ENCODE measurements around the gene LINC01488.

LINC01488 gene

GRCh38 chr11:69465236-69466000, 16.0 kb upstream of the LINC01488 start:
- DNase-seq: no peak

GRCh38 chr11:69466039-69466438, 15.4 kb upstream of the LINC01488 start:
- no peak for DNase-seq

- DNase-seq: no peak
These were observed 14.3 kb upstream of the LINC01488 start for GRCh38 chr11:69467196-69467595.

- DNase-seq: no peak
These were observed 13.8 kb upstream of the LINC01488 start for GRCh38 chr11:69467646-69468045.

- no peak for DNase-seq
These were observed 13.2 kb upstream of the LINC01488 start for GRCh38 chr11:69468221-69468620.

GRCh38 chr11:69468911-69469885, 12.3 kb upstream of the LINC01488 start:
- no peak for DNase-seq

- no peak for DNase-seq
These were observed 11.2 kb upstream of the LINC01488 start for GRCh38 chr11:69470301-69470700.

- no peak for DNase-seq
These were observed 10.4 kb upstream of the LINC01488 start for GRCh38 chr11:69470793-69471728.

GRCh38 chr11:69471729-69472540, 9.5 kb upstream of the LINC01488 start:
- no peak for DNase-seq

GRCh38 chr11:69472541-69473275, 8.8 kb upstream of the LINC01488 start:
- no peak for DNase-seq

GRCh38 chr11:69473276-69473845, 8.1 kb upstream of the LINC01488 start:
- no peak for DNase-seq

GRCh38 chr11:69474736-69475135, 6.7 kb upstream of the LINC01488 start:
- no peak for DNase-seq

- DNase-seq: no peak
These were observed 6.2 kb upstream of the LINC01488 start for GRCh38 chr11:69475141-69475865.

- DNase-seq: no peak
These were observed 5.5 kb upstream of the LINC01488 start for GRCh38 chr11:69475866-69476471.

- no peak for DNase-seq
These were observed 4.9 kb upstream of the LINC01488 start for GRCh38 chr11:69476509-69476961.

- DNase-seq: no peak
These were observed 4.4 kb upstream of the LINC01488 start for GRCh38 chr11:69477086-69477485.

GRCh38 chr11:69479591-69480271, 1.7 kb upstream of the LINC01488 start:
- DNase-seq: no peak

GRCh38 chr11:69480547-69481392, 693 bp upstream of the LINC01488 start:
- DNase-seq: no peak
